Stromal cell of bone marrow (primary cell): ENCODE data around the gene AVP.

ENCODE experiments used
- DNase-seq: peaks from one replicate; pipeline ENCODE4 v3.0.0-alpha.2; 2012; ENCODE audit warnings: low read depth

AVP gene

DNA sequence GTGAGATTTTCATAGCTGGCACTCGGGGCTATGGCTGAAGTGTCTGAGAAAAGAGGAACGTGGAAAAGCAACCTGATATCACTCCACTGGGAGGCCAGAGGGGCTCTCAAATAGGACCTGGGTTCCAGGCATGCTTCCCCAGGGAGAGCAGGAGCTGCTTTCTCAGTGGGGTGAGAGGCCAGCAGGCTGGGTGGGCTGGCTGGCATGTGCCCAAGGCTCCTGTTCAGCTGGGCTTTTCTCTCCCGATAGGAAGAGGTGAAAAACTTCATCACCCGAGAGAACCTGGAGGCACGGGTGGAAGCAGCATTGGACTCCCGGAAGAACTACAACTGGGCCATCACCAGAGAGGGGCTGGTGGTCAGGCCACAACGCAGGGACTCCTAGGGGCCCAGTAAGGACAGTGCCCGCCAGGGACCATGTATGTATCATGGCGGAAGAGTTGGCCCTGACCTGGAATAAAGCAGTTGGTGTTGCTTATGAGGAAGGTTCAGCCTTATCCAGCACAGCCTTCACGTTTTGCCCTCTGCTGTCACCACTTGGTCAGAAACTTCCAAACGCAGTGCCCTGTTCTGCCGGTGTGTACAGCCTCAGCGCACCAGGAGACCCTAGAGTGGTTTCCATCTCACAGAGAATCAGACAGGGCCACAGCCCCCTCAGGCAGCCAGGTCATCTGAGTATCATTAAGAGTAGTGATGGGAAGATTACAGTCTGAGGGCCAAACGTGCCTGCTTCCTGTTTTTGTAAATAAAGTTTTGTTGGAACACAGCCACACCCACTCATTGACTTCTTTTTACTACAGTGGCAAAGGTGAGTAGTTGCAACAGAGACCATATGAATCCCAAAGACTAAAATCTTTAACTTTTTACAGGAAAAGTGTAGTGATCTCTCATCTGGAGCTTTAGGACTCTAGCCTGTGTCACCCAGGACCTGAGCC is 36.8 kb downstream of the AVP start:
- no peak for DNase-seq

GRCh38 chr20:3046677-3047462 is 37.7 kb downstream of the AVP start:
- DNase-seq: no peak

DNA sequence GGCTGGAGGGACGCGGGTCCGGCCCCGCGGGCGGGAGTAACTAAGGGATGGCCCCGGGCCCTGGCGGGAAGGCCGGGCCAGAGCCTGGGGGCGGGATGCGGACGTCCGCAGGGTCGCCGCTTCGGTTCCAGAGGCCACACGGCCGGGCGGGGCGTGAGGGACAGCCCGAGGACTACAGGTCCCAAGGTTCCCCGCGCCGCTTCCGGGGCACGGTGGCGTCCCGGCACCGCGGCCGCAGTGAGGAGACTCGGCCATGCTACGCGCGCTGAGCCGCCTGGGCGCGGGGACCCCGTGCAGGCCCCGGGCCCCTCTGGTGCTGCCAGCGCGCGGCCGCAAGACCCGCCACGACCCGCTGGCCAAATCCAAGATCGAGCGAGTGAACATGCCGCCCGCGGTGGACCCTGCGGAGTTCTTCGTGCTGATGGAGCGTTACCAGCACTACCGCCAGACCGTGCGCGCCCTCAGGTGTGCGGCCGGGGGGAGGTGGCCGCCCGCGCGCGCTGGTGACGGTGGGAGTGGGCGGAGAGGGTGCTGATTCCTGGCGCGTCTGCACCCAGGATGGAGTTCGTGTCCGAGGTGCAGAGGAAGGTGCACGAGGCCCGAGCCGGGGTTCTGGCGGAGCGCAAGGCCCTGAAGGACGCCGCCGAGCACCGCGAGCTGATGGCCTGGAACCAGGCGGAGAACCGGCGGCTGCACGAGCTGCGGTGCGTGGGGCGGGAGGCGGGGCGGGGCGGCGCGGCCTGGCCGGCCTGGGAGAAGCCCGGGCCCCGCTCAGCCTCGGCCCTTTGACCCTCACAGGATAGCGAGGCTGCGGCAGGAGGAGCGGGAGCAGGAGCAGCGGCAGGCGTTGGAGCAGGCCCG is 38.5 kb downstream of the AVP start, which contains the start of gene MRPS26:
Gene MRPS26 (plus strand): TSS at position 237 of the 861 bp plus-strand sequence. CDS start 17 bp downstream, at position 254.
- peak; percentile 76 for DNase-seq

- DNase-seq: peak; percentile 75
These were observed 39.3 kb downstream of the AVP start for GRCh38 chr20:3045042-3045815.

DNA sequence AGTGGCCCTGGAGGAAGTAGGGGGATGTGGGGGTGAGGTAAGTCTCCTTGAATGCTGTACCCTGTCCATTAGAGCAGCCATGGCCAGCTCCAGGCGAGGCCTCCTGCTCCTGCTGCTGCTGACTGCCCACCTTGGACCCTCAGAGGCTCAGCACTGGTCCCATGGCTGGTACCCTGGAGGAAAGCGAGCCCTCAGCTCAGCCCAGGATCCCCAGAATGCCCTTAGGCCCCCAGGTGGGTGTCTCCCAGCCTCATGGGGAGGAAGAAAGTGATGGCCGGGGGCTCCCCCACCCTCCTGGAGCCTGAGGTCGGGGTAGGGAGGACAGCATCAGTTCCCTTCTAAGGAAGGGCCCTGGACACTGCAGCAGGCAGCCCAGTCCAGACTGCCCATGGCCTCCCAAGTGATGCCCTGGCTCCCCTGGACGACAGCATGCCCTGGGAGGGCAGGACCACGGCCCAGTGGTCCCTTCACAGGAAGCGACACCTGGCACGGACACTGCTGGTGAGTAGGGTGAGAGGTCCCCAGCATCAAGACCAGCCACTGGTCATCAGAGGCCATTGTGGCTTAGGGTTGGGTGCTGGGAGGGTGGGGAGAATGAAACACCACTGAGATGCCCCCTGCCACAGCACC is 40.1 kb downstream of the AVP start:
- no peak for DNase-seq

DNA sequence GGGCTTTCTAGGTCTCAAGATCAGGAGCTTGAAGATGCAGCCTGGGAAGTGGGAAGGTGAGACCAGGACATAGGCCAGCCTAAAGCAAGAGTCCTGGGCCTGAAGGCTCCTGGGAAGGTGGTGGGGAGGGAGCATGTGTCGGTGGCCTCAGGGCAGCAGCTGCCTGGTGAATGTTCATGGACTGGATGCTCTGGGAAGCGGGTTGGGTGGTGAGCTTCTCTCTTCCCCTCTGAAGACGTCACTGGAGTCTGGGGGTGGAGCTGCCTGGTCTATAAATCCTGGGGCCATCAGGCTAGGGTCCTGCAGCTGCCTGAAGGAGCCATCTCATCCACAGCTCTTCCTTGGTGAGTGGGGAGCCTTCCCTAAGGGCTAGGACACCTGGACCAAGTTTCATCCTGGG is 41.2 kb downstream of the AVP start, which contains the start of gene GNRH2:
Gene GNRH2 (plus strand): TSS at position 301 of the 400 bp plus-strand sequence. CDS start 793 bp downstream, outside the sequence.
- DNase-seq: no peak

- no peak for DNase-seq
These were observed 41.9 kb downstream of the AVP start for GRCh38 chr20:3042625-3043024.

DNA sequence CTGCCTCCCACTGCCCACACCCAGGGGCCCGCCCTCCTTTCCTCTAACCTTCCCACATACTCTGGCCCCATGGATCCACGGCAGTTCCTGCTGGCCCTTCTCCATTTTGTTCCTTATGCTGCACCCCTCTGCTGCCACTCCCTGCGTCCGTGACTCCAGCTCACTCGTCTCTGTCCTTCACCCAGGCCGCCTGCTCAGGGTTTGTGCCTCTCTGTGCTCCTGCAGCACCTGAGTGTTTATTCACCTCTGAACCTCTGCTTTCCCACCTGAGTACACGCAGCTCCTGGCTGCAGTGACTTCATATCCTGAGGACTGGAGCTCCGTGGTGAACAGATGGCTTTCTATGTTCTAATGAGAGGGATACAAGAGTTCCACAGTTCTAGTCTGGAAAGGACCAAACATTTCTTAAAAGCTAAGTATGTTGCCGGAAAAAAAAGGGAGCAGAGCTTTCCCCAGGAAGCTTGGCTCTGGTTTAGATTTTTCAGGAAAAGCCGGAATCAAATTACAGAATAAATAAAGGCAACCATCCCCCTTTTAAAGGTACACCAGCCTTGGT is 42.6 kb downstream of the AVP start:
- peak; percentile 11 for DNase-seq

- no peak for DNase-seq
These were observed 44.4 kb downstream of the AVP start for GRCh38 chr20:3040086-3040485.

DNA sequence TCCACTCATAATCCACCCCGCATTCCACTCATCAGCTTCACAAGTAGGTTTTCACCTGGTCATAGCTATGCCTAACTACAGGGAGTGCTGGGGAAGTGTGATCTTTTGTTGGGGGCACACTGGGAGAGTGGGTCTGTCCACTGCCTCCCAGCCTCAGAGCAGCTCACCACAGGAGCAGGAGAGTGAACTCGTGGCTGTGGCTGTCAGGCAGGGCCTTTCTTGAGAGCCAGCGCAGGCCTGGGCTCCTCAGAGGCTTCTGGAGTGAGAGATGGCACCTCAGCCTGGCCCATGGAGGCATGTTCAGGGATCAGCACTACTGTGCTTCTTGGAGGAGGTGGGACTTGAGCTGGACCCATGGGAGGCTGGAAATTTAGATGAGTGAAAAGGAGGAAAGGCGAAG is 45.1 kb downstream of the AVP start:
- no peak for DNase-seq

- DNase-seq: no peak
These were observed 46.1 kb downstream of the AVP start for GRCh38 chr20:3038454-3038853.

- DNase-seq: no peak
These were observed 46.9 kb downstream of the AVP start for GRCh38 chr20:3037654-3038053.

DNA sequence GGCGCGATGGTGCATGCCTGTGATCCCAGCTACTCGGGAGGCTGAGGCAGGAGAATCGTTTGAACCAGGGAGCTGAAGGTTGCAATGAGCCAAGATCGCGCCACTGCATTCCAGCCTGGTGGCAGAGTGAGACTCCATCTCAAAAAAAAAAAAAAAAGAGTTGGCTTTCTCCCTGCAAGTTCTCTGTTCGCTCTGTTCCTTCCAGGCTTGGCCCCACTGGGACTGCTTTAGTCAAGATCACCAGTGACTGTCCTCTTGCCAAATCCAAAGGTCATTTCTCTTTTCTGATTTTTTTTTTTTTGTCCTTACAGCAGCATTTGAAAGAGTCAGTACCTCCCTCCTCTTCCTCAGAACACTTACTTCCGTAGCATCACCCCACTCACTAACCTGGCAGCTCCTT is 51.9 kb downstream of the AVP start:
- no peak for DNase-seq
